K562 (cell line): ENCODE measurements around the gene NAP1L4. TPM values are rescaled to one million over a fixed set of nuclear protein-coding genes. Genes with fewer than 3 reads are reported as not detected.

ENCODE experiments used
- ATAC-seq: fragments of 200-7000 bp; cut with Tn5 transposase; 3 replicates; pipeline ENCODE4 v1.9.1; 2020; ENCODE audit warnings: moderate library complexity
- BruUV-seq: library from RNA; stranded (reverse); fragments of 400-500 nt; replicated peaks from 2 replicates; lab custom pipeline; 2021; lab: Mats Ljungman, UMichigan
- CTCF ChIA-PET: fragments of 300-600 bp; formaldehyde crosslinking; extraction: SDS; loops from one replicate; lab custom pipeline; 2021; ENCODE audit warnings: low intra/inter-chr PET ratio; lab: Yijun Ruan, JAX
- POLR2A ChIA-PET: fragments of 300-600, 350-650 bp; sonication (Branson Sonifier 250); formaldehyde crosslinking; extraction: SDS; loops from one replicate; lab custom pipeline; 2021; ENCODE audit warnings: antibody characterized with exemption, inconsistent platforms; lab: Yijun Ruan, JAX
- DNase-seq, 4 experiments: peaks; one replicate each; pipeline versions ENCODE4 v3.0.0 to v3.0.0-alpha.2; 2011 to 2018; ENCODE audit warnings: low spot score in 3 of 4, mixed read lengths in 3 of 4; ENCODE audit errors: extremely low read depth in 1 of 4
- FAIRE-seq: peaks from 2 replicates; lab custom pipeline; 2011; peaks lifted over from hg19 to GRCh38; lab: Jason Lieb, UNC
- H2AFZ ChIP-seq: 2 replicates; pipeline ENCODE4 v1.6.0; 2011; ENCODE audit warnings: low read depth, low read length, control low read depth, inconsistent platforms
- H3K27ac ChIP-seq: fragments of 200-600 bp; 3 replicates; pipeline ENCODE4 v1.8.0; 2011; ENCODE audit warnings: low read depth, mild to moderate bottlenecking, control low read depth, inconsistent platforms, low read length, moderate library complexity, mixed read lengths; ENCODE audit errors: extremely low read depth
- H3K27me3 ChIP-seq, 2 experiments: fragments of 300-600 bp in 1 of 2; 2 replicates in 1 of 2; 3 replicates in 1 of 2; pipeline versions ENCODE4 v1.6.0 to v1.8.0; 2011; ENCODE audit warnings: inconsistent platforms in 2 of 2, low read length in 2 of 2, mild to moderate bottlenecking in 1 of 2, mixed read lengths in 1 of 2, moderate library complexity in 1 of 2; ENCODE audit not compliant: control insufficient read depth in 2 of 2, insufficient read depth in 2 of 2
- H3K36me3 ChIP-seq: fragments of 300-600 bp; 3 replicates; pipeline ENCODE4 v1.8.0; 2011; ENCODE audit warnings: mild to moderate bottlenecking, low read length, inconsistent platforms; ENCODE audit not compliant: control insufficient read depth, insufficient read depth
- H3K4me1 ChIP-seq, 2 experiments: fragments of 200-600 bp in 1 of 2; replicated peaks in 1 of 2; 2 replicates in 1 of 2; 3 replicates in 1 of 2; pipeline versions ENCODE4 v1.5.1 to v1.8.0; 2011; ENCODE audit warnings: inconsistent platforms in 2 of 2, low read length in 2 of 2, mild to moderate bottlenecking in 1 of 2, mixed read lengths in 1 of 2, moderate library complexity in 1 of 2; ENCODE audit not compliant: control insufficient read depth in 2 of 2, insufficient read depth in 2 of 2
- H3K4me2 ChIP-seq: 2 replicates; pipeline ENCODE4 v1.6.1; 2011; ENCODE audit warnings: low read length, control low read depth, inconsistent platforms, mixed read lengths; ENCODE audit not compliant: insufficient read depth
- H3K4me3 ChIP-seq: fragments of 200-600 bp; sonication (generic), shearing (Covaris generic); 2 replicates; pipeline ENCODE4 v1.5.1; 2016; ENCODE audit warnings: control low read depth, inconsistent platforms
- H3K79me2 ChIP-seq: fragments of 200-600 bp; 3 replicates; pipeline ENCODE4 v1.8.0; 2011; ENCODE audit warnings: low read length, inconsistent platforms; ENCODE audit not compliant: control insufficient read depth, insufficient read depth
- H3K9ac ChIP-seq, 2 experiments: 2 replicates each; pipeline versions ENCODE4 v1.6.0 to v1.6.1; 2011; ENCODE audit warnings: low read depth in 2 of 2, low read length in 2 of 2, control low read depth in 1 of 2, inconsistent platforms in 1 of 2, mild to moderate bottlenecking in 1 of 2, mixed read lengths in 1 of 2; ENCODE audit not compliant: insufficient read depth in 1 of 2
- H3K9me1 ChIP-seq: one replicate; pipeline ENCODE4 v1.6.0; 2011; ENCODE audit warnings: inconsistent platforms, mild to moderate bottlenecking, low read length, moderate library complexity; ENCODE audit not compliant: control insufficient read depth, insufficient read depth
- H3K9me3 ChIP-seq: replicated peaks from 2 replicates; pipeline ENCODE4 v1.5.1; 2011; ENCODE audit warnings: low read depth, low read length, inconsistent platforms; ENCODE audit not compliant: control insufficient read depth, insufficient read depth
- H4K20me1 ChIP-seq: replicated peaks from 2 replicates; pipeline ENCODE4 v1.6.1; 2011; ENCODE audit warnings: low read length, inconsistent platforms, mixed read lengths; ENCODE audit not compliant: control insufficient read depth, insufficient read depth
- BHLHE40 ChIP-seq: IDR thresholded peaks from 2 replicates; pipeline ENCODE4 v1.6.1; 2011; ENCODE audit warnings: low read length, improper control_type of control experiment
- CBFA2T3 ChIP-seq: fragments of 450-650 bp; IDR thresholded peaks from 2 replicates; pipeline ENCODE4 v1.6.1; 2017
- CEBPB ChIP-seq: fragments of 450-650 bp; IDR thresholded peaks from 2 replicates; pipeline ENCODE4 v1.6.1; 2016; ENCODE audit warnings: missing genetic modification characterization, missing compliant biosample characterization
- HCFC1 ChIP-seq: IDR thresholded peaks from 2 replicates; pipeline ENCODE4 v1.6.1; 2012; ENCODE audit warnings: low read depth, low read length, improper control_type of control experiment
- MCM7 ChIP-seq, 2 experiments: fragments of 450-650 bp; IDR thresholded peaks; 2 replicates each; pipeline ENCODE4 v1.6.1; 2016 to 2018
- MEF2D ChIP-seq: conservative IDR thresholded peaks from 2 replicates; pipeline ENCODE4 v1.6.1; 2016; ENCODE audit warnings: low read depth, missing genetic modification characterization, missing compliant biosample characterization
- MTA1 ChIP-seq: fragments of 450-650 bp; IDR thresholded peaks from 2 replicates; pipeline ENCODE4 v1.6.1; 2017; ENCODE audit warnings: borderline replicate concordance
- NELFE ChIP-seq: IDR thresholded peaks from 2 replicates; pipeline ENCODE4 v1.6.1; 2011; ENCODE audit warnings: mild to moderate bottlenecking; ENCODE audit not compliant: insufficient read depth, insufficient read length
- NFRKB ChIP-seq: fragments of 450-650 bp; IDR thresholded peaks from 2 replicates; pipeline ENCODE4 v1.6.1; 2016; ENCODE audit warnings: low read depth
- POLR2G ChIP-seq: fragments of 200-400 bp; formaldehyde crosslinking; IDR thresholded peaks from 2 replicates; pipeline ENCODE4 v1.6.1; 2017; ENCODE audit warnings: low read depth, mild to moderate bottlenecking, antibody characterized with exemption, low read length, moderate library complexity
- PYGO2 ChIP-seq: fragments of 450-650 bp; IDR thresholded peaks from 2 replicates; pipeline ENCODE4 v1.6.1; 2016; ENCODE audit warnings: mild to moderate bottlenecking, missing genetic modification characterization, moderate library complexity, missing compliant biosample characterization
- RREB1 ChIP-seq: fragments of 250-450 bp; sonication (Bioruptor Pico); IDR thresholded peaks from 2 replicates; pipeline ENCODE4 v1.4.0; 2020
- SRSF3 ChIP-seq: fragments of 200-400 bp; formaldehyde crosslinking; IDR thresholded peaks from 2 replicates; pipeline ENCODE4 v1.6.1; 2016; ENCODE audit warnings: mild to moderate bottlenecking, low read length, moderate library complexity; ENCODE audit not compliant: insufficient read depth
- TEAD2 ChIP-seq: fragments of 450-650 bp; IDR thresholded peaks from 2 replicates; pipeline ENCODE4 v1.6.1; 2016; ENCODE audit warnings: missing genetic modification characterization, control low read depth, missing compliant biosample characterization
- ZNF282 ChIP-seq: sonication (generic); formaldehyde crosslinking; IDR thresholded peaks from 2 replicates; pipeline ENCODE4 v1.8.1; 2023; ENCODE audit warnings: missing genetic modification reagents
- ZNF639 ChIP-seq, 2 experiments: fragments of 200-800 bp in 1 of 2; sonication (Bioruptor generic) in 1 of 2; sonication (generic) in 1 of 2; formaldehyde crosslinking in 1 of 2; IDR thresholded peaks in 1 of 2; conservative IDR thresholded peaks in 1 of 2; 2 replicates each; pipeline versions ENCODE4 v1.5.0 to v1.6.1; 2016 to 2020; ENCODE audit warnings: missing compliant biosample characterization in 1 of 2, missing genetic modification characterization in 1 of 2, missing genetic modification reagents in 1 of 2
- ZNF695 ChIP-seq: fragments of 450-650 bp; formaldehyde crosslinking; IDR thresholded peaks from 2 replicates; pipeline ENCODE4 v1.4.0; 2020; ENCODE audit warnings: mild to moderate bottlenecking, moderate library complexity
- ZNF785 ChIP-seq: fragments of 250-450 bp; sonication (Bioruptor Pico); IDR thresholded peaks from 2 replicates; pipeline ENCODE4 v1.4.0; 2020; ENCODE audit warnings: mild to moderate bottlenecking
- WGBS: fragments of 100-300 bp; shearing (Covaris generic); methylation state at CpG from one replicate; pipeline ENCODE4 v1.1.6; 2016; ENCODE audit warnings: low coverage, mixed read lengths; ENCODE audit not compliant: insufficient coverage; ENCODE audit errors: missing lambda C conversion rate; 5-methylcytosine and 5-hydroxymethylcytosine counted together
- in situ Hi-C: fragments of 300-500 bp; cut with MboI; formaldehyde crosslinking; loops from 4 replicates; pipeline ENCODE4 v1.15.0; 2018; ENCODE audit warnings: inconsistent platforms, mixed read lengths
- intact Hi-C: fragments of 100-400 bp; cut with micrococcal nuclease; formaldehyde crosslinking; loops from 2 replicates; pipeline ENCODE4 v1.14.2; 2022
- polyA plus RNA-seq, 8 experiments: library from polyadenylated mRNA; depleted of rRNA in 4 of 8; stranded (reverse) in 5 of 8; unstranded in 3 of 8; fragments of >200 nt; fragmentation: Nextera tagmentation in 2 of 8; fragmentation: Illumina TruSeq in 1 of 8; extraction: Ambion mirVana in 2 of 8; extraction: Trizol in 1 of 8; gene quantifications; 2 replicates each; pipeline versions ENCODE4 v1.2.1 to v1.2.3, GENCODE V29; 2011 to 2014; ENCODE audit warnings: inconsistent platforms in 1 of 8, missing spikeins in 1 of 8
- total RNA-seq, 7 experiments: library from RNA; depleted of rRNA in 6 of 7; stranded (reverse); fragments of >200 nt in 6 of 7; fragmentation: Illumina TruSeq in 2 of 7; extraction: Trizol in 2 of 7; gene quantifications; 2 replicates each; pipeline versions ENCODE4 v1.2.1 to v1.2.3, GENCODE V29; 2011 to 2021; ENCODE audit warnings: low replicate concordance in 1 of 7

The NAP1L4 gene
- total and polyA plus RNA-seq, 9 of the 15 experiments (the other 6 are each of a cell fraction or from before 2014, with no cell fraction given): 34.1 to 237 (median 179) TPM

- Histone ChIP-seq H3K36me3 (peaks cover 8% of the 10 kb centered on the region; the same call in 1 of the 3 replicates), H3K4me2 (no peak overlapping the region), H3K79me2 (peaks cover 24% of the 10 kb centered on the region), H3K9me1 (no peaks in the 10 kb centered on the region), H3K4me1 (peaks cover 5 to 18% of the 10 kb centered on the region in 2 experiments; a peak in 4 of 5 replicates), H3K27me3 (no peaks in the 10 kb centered on the region), H3K27ac (no peak overlapping the region), H3K4me3 (no peak overlapping the region), H2AFZ (no peak overlapping the region), H3K9me3 (no peaks in the 10 kb centered on the region), H4K20me1 (peaks cover 11% of the 10 kb centered on the region), H3K9ac (peak overlapping the region in 1 of 2 experiments; percentile 64; a peak in 2 of 4 replicates)
- ChIA-PET CTCF (no interaction called here), POLR2A (interaction anchor here (0.6 to 3.2 kb wide), 4 partner anchors 10 to 53 kb away, joined by 4 to 17 read pairs (median 5); no protein-coding TSS in a partner anchor)
- TF ChIP-seq HCFC1: no peak
- no peak for TF ChIP-seq ZNF785 (CRISPR knock-in tag)
- no peak for TF ChIP-seq CBFA2T3
- no peak for TF ChIP-seq NFRKB
- no peak for TF ChIP-seq MCM7 (IDR thresholded peaks at IDR 0.05)
- TF ChIP-seq MEF2D (tag): no peak
- no peak for TF ChIP-seq ZNF639 (CRISPR knock-in tag; conservative IDR thresholded peaks at IDR 0.05 in 1 of 2, IDR thresholded peaks at IDR 0.05 in 1 of 2)
- TF ChIP-seq RREB1 (CRISPR knock-in tag): no peak
- TF ChIP-seq ZNF695 (CRISPR knock-in tag): no peak
- TF ChIP-seq CEBPB (tag): no peak
- TF ChIP-seq TEAD2 (tag): no peak
- TF ChIP-seq NELFE: no peak
- no peak for TF ChIP-seq POLR2G
- TF ChIP-seq MTA1: no peak
- no peak for TF ChIP-seq SRSF3
- TF ChIP-seq BHLHE40: no peak
- no peak for TF ChIP-seq PYGO2
- no peak for TF ChIP-seq ZNF282
- intact Hi-C loops: no loop called here
- no TSS peak for BruUV-seq
- no peak for ATAC-seq
- FAIRE-seq: no peak
- in situ Hi-C loops: no loop called here
- DNase-seq: no peak
- 77% methylated on average over 11 of the region's 13 CpGs for WGBS
Measured at GRCh38 chr11:2995031-2995561, 3.0 kb upstream of the NAP1L4 start.
